Measurements from ENCODE around the gene NUDT3.

The NUDT3 gene

GRCh38 chr6:34392497-34393190 is at the start of gene NUDT3:
TSS of gene NUDT3 (minus strand) at chr6:34392669. CDS start at chr6:34392362, 307 bp downstream.
- TF ChIP-seq, protein P1, sequence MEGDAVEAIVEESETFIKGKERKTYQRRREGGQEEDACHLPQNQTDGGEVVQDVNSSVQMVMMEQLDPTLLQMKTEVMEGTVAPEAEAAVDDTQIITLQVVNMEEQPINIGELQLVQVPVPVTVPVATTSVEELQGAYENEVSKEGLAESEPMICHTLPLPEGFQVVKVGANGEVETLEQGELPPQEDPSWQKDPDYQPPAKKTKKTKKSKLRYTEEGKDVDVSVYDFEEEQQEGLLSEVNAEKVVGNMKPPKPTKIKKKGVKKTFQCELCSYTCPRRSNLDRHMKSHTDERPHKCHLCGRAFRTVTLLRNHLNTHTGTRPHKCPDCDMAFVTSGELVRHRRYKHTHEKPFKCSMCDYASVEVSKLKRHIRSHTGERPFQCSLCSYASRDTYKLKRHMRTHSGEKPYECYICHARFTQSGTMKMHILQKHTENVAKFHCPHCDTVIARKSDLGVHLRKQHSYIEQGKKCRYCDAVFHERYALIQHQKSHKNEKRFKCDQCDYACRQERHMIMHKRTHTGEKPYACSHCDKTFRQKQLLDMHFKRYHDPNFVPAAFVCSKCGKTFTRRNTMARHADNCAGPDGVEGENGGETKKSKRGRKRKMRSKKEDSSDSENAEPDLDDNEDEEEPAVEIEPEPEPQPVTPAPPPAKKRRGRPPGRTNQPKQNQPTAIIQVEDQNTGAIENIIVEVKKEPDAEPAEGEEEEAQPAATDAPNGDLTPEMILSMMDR (IDR thresholded peaks at IDR 0.05; ENCODE audit: low read depth, low read length), result peak; percentile 86
- DNase-seq (ENCODE audit: low read depth in 2 of 2), result peak; percentile 95
- H3K4me3 ChIP-seq (replicated peaks in 1 of 2; ENCODE audit: low read depth in 2 of 2, low read length in 2 of 2), result peak within 1 kb of the TSS; percentile 76 to 82

DNA sequence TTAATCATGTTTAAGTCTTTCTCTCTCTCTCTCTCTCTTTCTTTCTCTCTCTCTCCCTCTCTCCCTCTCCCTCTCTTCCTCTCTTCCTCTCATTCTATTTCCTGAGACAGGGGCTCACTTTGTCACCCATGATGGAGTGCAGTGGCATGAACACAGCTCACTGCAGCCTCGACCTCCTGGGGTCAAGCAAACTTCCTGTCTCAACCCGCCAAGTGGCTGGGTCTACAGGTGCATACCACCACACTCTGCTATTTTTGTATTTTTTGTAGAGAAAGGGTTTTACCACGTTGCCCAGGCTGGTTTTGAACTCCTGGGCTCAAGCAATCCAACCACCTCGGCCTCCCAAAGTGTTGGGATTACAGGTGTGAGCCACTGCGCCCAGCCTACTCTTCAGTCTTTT is 49.1 kb upstream of the NUDT3 start:
- H3K4me3 ChIP-seq (replicated peaks in 1 of 2; ENCODE audit: low read depth in 2 of 2, low read length in 2 of 2), result no peak overlapping the region
- TF ChIP-seq, protein P1 (IDR thresholded peaks at IDR 0.05; ENCODE audit: low read depth, low read length), result no peak
- DNase-seq (ENCODE audit: low read depth in 2 of 2), result no peak

DNA sequence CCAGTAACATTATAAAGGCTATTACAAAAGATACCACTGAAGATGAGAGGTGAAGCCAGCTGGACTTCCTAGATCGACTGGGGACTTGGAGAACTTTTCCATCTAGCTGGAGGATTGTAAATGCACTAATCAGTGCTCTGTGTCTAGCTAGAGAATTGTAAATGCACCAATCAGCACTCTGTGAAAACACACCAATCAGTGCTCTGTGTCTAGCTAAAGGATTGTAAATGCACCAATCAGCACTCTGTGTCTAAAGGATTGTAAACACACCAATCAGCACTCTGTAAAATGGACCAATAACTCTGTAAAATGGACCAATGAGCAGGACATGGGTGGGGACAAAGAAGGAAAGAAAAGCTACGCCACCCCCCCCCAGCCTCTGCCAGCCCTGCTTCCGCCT is 47.0 kb upstream of the NUDT3 start:
- H3K4me3 ChIP-seq (replicated peaks in 1 of 2; ENCODE audit: low read depth in 2 of 2, low read length in 2 of 2), result no peak overlapping the region
- TF ChIP-seq, protein P1 (IDR thresholded peaks at IDR 0.05; ENCODE audit: low read depth, low read length), result no peak
- DNase-seq (ENCODE audit: low read depth in 2 of 2), result no peak

GRCh38 chr6:34438705-34439104 is 46.2 kb upstream of the NUDT3 start:
- TF ChIP-seq, protein P1 (IDR thresholded peaks at IDR 0.05; ENCODE audit: low read depth, low read length), result no peak
- no peak overlapping the region for H3K4me3 ChIP-seq (replicated peaks in 1 of 2; ENCODE audit: low read depth in 2 of 2, low read length in 2 of 2)
- DNase-seq (ENCODE audit: low read depth in 2 of 2), result no peak

DNA sequence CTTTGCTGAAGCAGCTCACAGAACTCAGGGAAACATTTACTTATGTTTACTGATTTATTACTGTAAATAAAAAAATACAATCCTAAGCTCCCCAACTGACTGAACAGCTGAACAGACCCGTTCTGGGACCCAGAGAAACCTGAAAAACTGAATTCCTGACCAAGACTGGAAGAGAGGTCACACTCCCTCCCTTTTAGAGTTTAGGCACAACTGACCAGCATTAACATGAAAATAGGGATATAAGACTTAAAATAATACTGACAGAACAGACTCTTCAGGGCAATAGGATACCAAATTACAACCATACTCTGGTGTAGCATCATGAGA is 45.1 kb upstream of the NUDT3 start:
- TF ChIP-seq, protein P1 (IDR thresholded peaks at IDR 0.05; ENCODE audit: low read depth, low read length), result no peak
- no peak for DNase-seq (ENCODE audit: low read depth in 2 of 2)
- H3K4me3 ChIP-seq (replicated peaks in 1 of 2; ENCODE audit: low read depth in 2 of 2, low read length in 2 of 2), result no peak overlapping the region

- TF ChIP-seq, protein P1 (IDR thresholded peaks at IDR 0.05; ENCODE audit: low read depth, low read length), result no peak
- H3K4me3 ChIP-seq (replicated peaks in 1 of 2; ENCODE audit: low read depth in 2 of 2, low read length in 2 of 2), result no peak overlapping the region
- no peak for DNase-seq (ENCODE audit: low read depth in 2 of 2)
These were observed 44.6 kb upstream of the NUDT3 start for GRCh38 chr6:34436803-34437643.
